PC-3 (cell line): ENCODE results near the gene TAF1B. TPM values are rescaled to one million over a fixed set of nuclear protein-coding genes. Genes with fewer than 3 reads are reported as not detected.

Experiments
- ATAC-seq: fragments of 200-7000 bp; cut with Tn5 transposase; 2 replicates; pipeline ENCODE4 v1.9.1; 2020; ENCODE audit warnings: mild to moderate bottlenecking, moderate library complexity
- BruUV-seq: library from RNA; stranded (reverse); fragments of 400-500 nt; replicated peaks from 2 replicates; lab custom pipeline; 2021; lab: Mats Ljungman, UMichigan
- CTCF ChIA-PET: fragments of 300-600 bp; sonication (Branson Sonifier 250); formaldehyde crosslinking; loops from one replicate; lab custom pipeline; 2022; ENCODE audit warnings: antibody characterized with exemption; lab: Charles Lee
- POLR2A ChIA-PET: fragments of 300-600 bp; sonication (Branson Sonifier 250); formaldehyde crosslinking; loops from one replicate; lab custom pipeline; 2022; ENCODE audit warnings: antibody characterized with exemption; ENCODE audit not compliant: unreplicated experiment; lab: Charles Lee
- DNase-seq: peaks from one replicate; pipeline ENCODE4 v3.0.0-alpha.2; 2015
- H2AFZ ChIP-seq: fragments of 300-600 bp; sonication (generic); 2 replicates; pipeline ENCODE4 v1.6.0; 2016; ENCODE audit warnings: antibody characterized with exemption, low read length
- H3F3A ChIP-seq: fragments of 300-600 bp; sonication (generic); one replicate; pipeline ENCODE4 v1.6.0; 2017; ENCODE audit warnings: antibody characterized with exemption, low read length, control low read depth, mild to moderate bottlenecking; ENCODE audit not compliant: unreplicated experiment
- H3K27ac ChIP-seq: fragments of 300-600 bp; sonication (generic); 2 replicates; pipeline ENCODE4 v1.5.1; 2016; ENCODE audit warnings: mild to moderate bottlenecking, low read length
- H3K27me3 ChIP-seq: fragments of 300-600 bp; sonication (generic); 2 replicates; pipeline ENCODE4 v1.6.1; 2016; ENCODE audit warnings: low read length, mixed read lengths
- H3K36me3 ChIP-seq: fragments of 300-600 bp; sonication (generic); 2 replicates; pipeline ENCODE4 v1.6.1; 2016; ENCODE audit warnings: low read depth, mixed run types, low read length, mixed read lengths
- H3K4me1 ChIP-seq: fragments of 300-600 bp; sonication (generic); 2 replicates; pipeline ENCODE4 v1.5.1; 2016; ENCODE audit warnings: low read length; ENCODE audit not compliant: insufficient read depth
- H3K4me2 ChIP-seq: fragments of 300-600 bp; sonication (generic); 2 replicates; pipeline ENCODE4 v1.6.0; 2016; ENCODE audit warnings: low read length
- H3K4me3 ChIP-seq: fragments of 300-600 bp; sonication (generic); 2 replicates; pipeline ENCODE4 v1.5.1; 2016; ENCODE audit warnings: mild to moderate bottlenecking, low read length, mixed read lengths
- H3K79me2 ChIP-seq: fragments of 300-600 bp; sonication (generic); 2 replicates; pipeline ENCODE4 v1.6.1; 2017; ENCODE audit warnings: low read length, mixed read lengths
- H3K9ac ChIP-seq: fragments of 300-600 bp; sonication (generic); 2 replicates; pipeline ENCODE4 v1.6.0; 2016; ENCODE audit warnings: mild to moderate bottlenecking, low read length
- H3K9me2 ChIP-seq: fragments of 300-600 bp; sonication (generic); replicated peaks from 2 replicates; pipeline ENCODE4 v1.6.1; 2016; ENCODE audit warnings: mixed run types, low read length, mixed read lengths
- H3K9me3 ChIP-seq: fragments of 300-600 bp; sonication (generic); 2 replicates; pipeline ENCODE4 v1.6.1; 2016; ENCODE audit warnings: low read length, mixed read lengths
- H4K20me1 ChIP-seq: fragments of 300-600 bp; sonication (generic); 2 replicates; pipeline ENCODE4 v1.6.1; 2016; ENCODE audit warnings: low read length, mixed read lengths
- EZH2 ChIP-seq: fragments of 300-600 bp; sonication (generic); IDR thresholded peaks from one replicate; pipeline ENCODE4 v1.6.1; 2017; ENCODE audit warnings: antibody characterized with exemption, mild to moderate bottlenecking, low read length; ENCODE audit not compliant: unreplicated experiment
- EZH2phosphoT487 ChIP-seq: fragments of 300-600 bp; sonication (generic); IDR thresholded peaks from 2 replicates; pipeline ENCODE4 v1.6.1; 2018; ENCODE audit warnings: mild to moderate bottlenecking, antibody characterized with exemption, low read length, borderline replicate concordance
- intact Hi-C: fragments of 100-400 bp; cut with micrococcal nuclease; formaldehyde crosslinking; loops from 2 replicates; pipeline ENCODE4 v1.9.0; 2023
- total RNA-seq: library from RNA; depleted of rRNA; stranded (reverse); fragments of >200 nt; gene quantifications from 2 replicates; pipeline ENCODE4 v1.2.3, GENCODE V29; 2014
- TF ChIP-seq, protein P1 (sequence below): fragments of 300-600 bp; sonication (generic); conservative IDR thresholded peaks from 2 replicates; pipeline ENCODE4 v1.5.1; 2017; ENCODE audit warnings: antibody characterized with exemption, low read depth, mild to moderate bottlenecking, low read length

The TAF1B gene
- total RNA-seq, 1 experiment from 2014 or later = 39.5 TPM

- Histone ChIP-seq H3K4me3 (no peak overlapping the region; the same call in 1 of the 2 replicates), H2AFZ (peak overlapping the region; percentile 83), H3K36me3 (no peaks in the 10 kb centered on the region), H3K27me3 (no peaks in the 10 kb centered on the region), H3K9me2 (no peaks in the 10 kb centered on the region), H4K20me1 (no peaks in the 10 kb centered on the region), H3K9ac (peak overlapping the region; percentile 29; the same call in 1 of the 2 replicates), H3K79me2 (no peaks in the 10 kb centered on the region), H3K27ac (peak overlapping the region; percentile 68), H3K4me2 (peak overlapping the region; percentile 85), H3K4me1 (peaks cover 38% of the 10 kb centered on the region), H3F3A (no peaks in the 10 kb centered on the region), H3K9me3 (no peaks in the 10 kb centered on the region)
- TF ChIP-seq EZH2 = no peak
- TF ChIP-seq, protein P1, sequence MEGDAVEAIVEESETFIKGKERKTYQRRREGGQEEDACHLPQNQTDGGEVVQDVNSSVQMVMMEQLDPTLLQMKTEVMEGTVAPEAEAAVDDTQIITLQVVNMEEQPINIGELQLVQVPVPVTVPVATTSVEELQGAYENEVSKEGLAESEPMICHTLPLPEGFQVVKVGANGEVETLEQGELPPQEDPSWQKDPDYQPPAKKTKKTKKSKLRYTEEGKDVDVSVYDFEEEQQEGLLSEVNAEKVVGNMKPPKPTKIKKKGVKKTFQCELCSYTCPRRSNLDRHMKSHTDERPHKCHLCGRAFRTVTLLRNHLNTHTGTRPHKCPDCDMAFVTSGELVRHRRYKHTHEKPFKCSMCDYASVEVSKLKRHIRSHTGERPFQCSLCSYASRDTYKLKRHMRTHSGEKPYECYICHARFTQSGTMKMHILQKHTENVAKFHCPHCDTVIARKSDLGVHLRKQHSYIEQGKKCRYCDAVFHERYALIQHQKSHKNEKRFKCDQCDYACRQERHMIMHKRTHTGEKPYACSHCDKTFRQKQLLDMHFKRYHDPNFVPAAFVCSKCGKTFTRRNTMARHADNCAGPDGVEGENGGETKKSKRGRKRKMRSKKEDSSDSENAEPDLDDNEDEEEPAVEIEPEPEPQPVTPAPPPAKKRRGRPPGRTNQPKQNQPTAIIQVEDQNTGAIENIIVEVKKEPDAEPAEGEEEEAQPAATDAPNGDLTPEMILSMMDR = no peak
- TF ChIP-seq EZH2phosphoT487 = no peak
- POLR2A ChIA-PET = no interaction called here
- CTCF ChIA-PET = no interaction called here
- intact Hi-C loops = no loop called here
- BruUV-seq = no TSS peak
- ATAC-seq (peak; percentile 9; the same call in 1 of the 2 replicates), DNase-seq (no peak)
These were observed 34.8 kb upstream of the TAF1B start for GRCh38 chr2:9808334-9809063.

- H3K4me2 ChIP-seq = peak overlapping the region; percentile 85
- H3K9me3 ChIP-seq = no peaks in the 10 kb centered on the region
- no peak for TF ChIP-seq EZH2
- TF ChIP-seq, protein P1 = no peak
- no peak for TF ChIP-seq EZH2phosphoT487
- intact Hi-C loops = no loop called here
- ChIA-PET POLR2A (no interaction called here), CTCF (no interaction called here)
- peak overlapping the region; percentile 29; the same call in 1 of the 2 replicates for H3K9ac ChIP-seq
- H3K79me2 ChIP-seq = no peaks in the 10 kb centered on the region
- DNase-seq (peak; percentile 93), ATAC-seq (peak; percentile 50)
- H3K27me3 ChIP-seq = no peaks in the 10 kb centered on the region
- H3F3A ChIP-seq = no peaks in the 10 kb centered on the region
- no peaks in the 10 kb centered on the region for H3K36me3 ChIP-seq
- H3K27ac ChIP-seq = peak overlapping the region; percentile 68
- no peaks in the 10 kb centered on the region for H4K20me1 ChIP-seq
- peaks cover 42% of the 10 kb centered on the region for H3K4me1 ChIP-seq
- H3K9me2 ChIP-seq = no peaks in the 10 kb centered on the region
- BruUV-seq = no TSS peak
- no peak overlapping the region; the same call in 1 of the 2 replicates for H3K4me3 ChIP-seq
- H2AFZ ChIP-seq = peak overlapping the region; percentile 83
These were observed 34.3 kb upstream of the TAF1B start for GRCh38 chr2:9809064-9809356.

- Histone ChIP-seq H3K9me3 (no peaks in the 10 kb centered on the region), H2AFZ (peak overlapping the region; percentile 83; the same call in 1 of the 2 replicates), H3K4me1 (peaks cover 44% of the 10 kb centered on the region), H3K9ac (peak overlapping the region; percentile 29; the same call in 1 of the 2 replicates), H3K4me3 (no peak overlapping the region), H3K4me2 (peak overlapping the region; percentile 85), H3K36me3 (no peaks in the 10 kb centered on the region), H4K20me1 (no peaks in the 10 kb centered on the region), H3K79me2 (no peaks in the 10 kb centered on the region), H3K27me3 (no peaks in the 10 kb centered on the region), H3F3A (no peaks in the 10 kb centered on the region), H3K27ac (peak overlapping the region; percentile 68), H3K9me2 (no peaks in the 10 kb centered on the region)
- ChIA-PET CTCF (no interaction called here), POLR2A (no interaction called here)
- intact Hi-C loops = no loop called here
- no TSS peak for BruUV-seq
- TF ChIP-seq EZH2phosphoT487 (no peak), EZH2 (no peak)
- TF ChIP-seq, protein P1 = no peak
- DNase-seq = no peak
- no peak for ATAC-seq
These were observed 33.7 kb upstream of the TAF1B start for GRCh38 chr2:9809448-9810088.
